ENCODE data around the gene UNC13C. TPM values are rescaled to one million over a fixed set of nuclear protein-coding genes. Genes with fewer than 3 reads are reported as not detected.

UNC13C gene
- total RNA-seq, 1 donor from 2014 or later = not detected

DNA sequence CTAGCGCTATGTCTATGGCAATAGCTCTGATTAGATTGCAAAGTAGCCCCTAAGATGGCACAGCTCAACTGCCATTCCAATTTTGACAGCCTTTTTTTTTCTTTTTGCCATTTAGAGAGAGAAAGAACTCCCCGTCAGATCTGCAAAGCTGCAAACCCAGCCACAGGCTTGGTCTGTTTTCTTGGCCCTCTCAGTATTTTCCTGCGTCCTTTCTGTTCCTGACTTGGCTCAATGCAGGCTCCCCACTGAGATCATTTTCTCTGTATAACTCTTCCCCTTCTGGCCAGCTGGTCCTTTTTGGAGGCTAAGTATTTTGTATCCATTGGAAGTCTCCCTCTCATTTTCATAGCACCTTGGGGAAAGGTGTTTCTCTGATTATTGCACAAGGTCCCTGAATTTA lies 386.7 kb downstream of the UNC13C start:
- Mint-ChIP-seq H3K27ac (ENCODE audit: unreplicated experiment) (no peak overlapping the region), H3K4me3 (ENCODE audit: unreplicated experiment) (no peak overlapping the region), H3K36me3 (ENCODE audit: unreplicated experiment) (no peaks in the 10 kb centered on the region), H3K4me1 (ENCODE audit: unreplicated experiment) (no peaks in the 10 kb centered on the region), H3K9me3 (ENCODE audit: unreplicated experiment) (peaks cover 21% of the 10 kb centered on the region), H3K27me3 (ENCODE audit: unreplicated experiment) (no peaks in the 10 kb centered on the region)
- no peak for DNase-seq (ENCODE audit: extremely low spot score, unreplicated experiment)
- no peak for TF ChIP-seq CTCF (IDR thresholded peaks at IDR 0.05)

DNA sequence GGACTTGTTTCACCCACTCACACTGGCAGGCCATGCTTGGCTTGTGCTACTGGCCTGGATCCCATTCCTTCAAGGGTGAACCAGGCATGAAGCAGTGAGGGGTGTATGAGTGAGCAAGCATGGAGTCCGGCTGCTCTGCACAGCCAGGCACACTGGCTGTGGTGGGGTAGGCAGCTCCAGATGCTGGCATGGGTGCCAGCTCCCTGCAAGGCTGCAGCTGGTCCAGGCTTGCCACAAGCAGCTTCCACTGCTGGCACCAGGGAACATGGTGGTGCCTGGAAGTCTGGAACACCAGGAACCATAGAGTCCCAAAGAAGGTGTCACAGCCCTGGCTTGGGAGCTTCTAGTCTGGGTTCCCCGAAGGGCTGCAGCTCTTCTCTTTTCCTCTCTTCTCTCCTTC lies 395.1 kb downstream of the UNC13C start:
- Mint-ChIP-seq H3K36me3 (ENCODE audit: unreplicated experiment) (no peaks in the 10 kb centered on the region), H3K27me3 (ENCODE audit: unreplicated experiment) (no peaks in the 10 kb centered on the region), H3K4me3 (ENCODE audit: unreplicated experiment) (no peak overlapping the region), H3K27ac (ENCODE audit: unreplicated experiment) (no peak overlapping the region), H3K4me1 (ENCODE audit: unreplicated experiment) (no peaks in the 10 kb centered on the region), H3K9me3 (ENCODE audit: unreplicated experiment) (peaks cover 3% of the 10 kb centered on the region)
- TF ChIP-seq CTCF (IDR thresholded peaks at IDR 0.05) = no peak
- DNase-seq (ENCODE audit: extremely low spot score, unreplicated experiment) = no peak

DNA sequence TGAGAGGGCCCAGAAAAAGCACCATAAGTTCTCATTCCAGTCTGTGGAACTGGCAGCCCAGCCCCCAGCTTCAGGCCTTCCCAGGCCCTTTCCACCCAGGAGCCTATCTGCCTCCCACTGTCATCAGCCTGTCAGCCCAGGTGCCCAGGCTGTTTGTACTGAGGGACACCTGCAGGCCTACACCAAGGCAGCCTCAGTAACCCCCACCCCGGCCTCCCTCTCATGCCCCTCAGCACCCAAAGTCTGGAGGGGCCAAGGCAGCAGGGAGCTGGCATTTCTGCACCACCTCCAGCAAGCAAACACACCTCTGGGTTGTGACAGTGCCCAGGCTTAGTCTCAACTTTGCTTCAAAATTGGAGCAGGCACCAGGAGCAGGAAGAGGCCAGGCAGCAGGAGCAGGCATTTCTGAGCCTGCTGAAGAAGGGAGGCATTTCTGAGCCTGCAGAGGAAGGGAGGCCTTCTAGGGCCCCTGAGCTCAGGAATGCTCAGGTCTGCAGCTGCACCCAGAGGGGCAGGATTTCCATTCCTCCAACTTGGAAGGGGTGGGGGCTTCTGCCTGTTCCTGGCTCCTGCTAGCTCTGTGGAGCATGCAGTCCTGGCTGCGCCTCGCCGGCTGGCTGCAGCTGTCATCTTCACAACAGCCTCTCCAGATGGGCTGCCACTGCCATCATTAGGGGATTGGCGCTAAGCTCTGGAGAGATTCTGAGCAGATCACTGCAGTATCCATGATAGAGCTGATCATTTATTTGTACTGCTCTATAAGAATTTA lies 396.1 kb downstream of the UNC13C start:
- no peaks in the 10 kb centered on the region for H3K9me3 Mint-ChIP-seq (ENCODE audit: unreplicated experiment)
- no peaks in the 10 kb centered on the region for H3K36me3 Mint-ChIP-seq (ENCODE audit: unreplicated experiment)
- no peaks in the 10 kb centered on the region for H3K4me1 Mint-ChIP-seq (ENCODE audit: unreplicated experiment)
- no peak for DNase-seq (ENCODE audit: extremely low spot score, unreplicated experiment)
- no peak for TF ChIP-seq CTCF (IDR thresholded peaks at IDR 0.05)
- no peak overlapping the region for H3K27ac Mint-ChIP-seq (ENCODE audit: unreplicated experiment)
- no peaks in the 10 kb centered on the region for H3K27me3 Mint-ChIP-seq (ENCODE audit: unreplicated experiment)
- H3K4me3 Mint-ChIP-seq (ENCODE audit: unreplicated experiment) = no peak overlapping the region

DNA sequence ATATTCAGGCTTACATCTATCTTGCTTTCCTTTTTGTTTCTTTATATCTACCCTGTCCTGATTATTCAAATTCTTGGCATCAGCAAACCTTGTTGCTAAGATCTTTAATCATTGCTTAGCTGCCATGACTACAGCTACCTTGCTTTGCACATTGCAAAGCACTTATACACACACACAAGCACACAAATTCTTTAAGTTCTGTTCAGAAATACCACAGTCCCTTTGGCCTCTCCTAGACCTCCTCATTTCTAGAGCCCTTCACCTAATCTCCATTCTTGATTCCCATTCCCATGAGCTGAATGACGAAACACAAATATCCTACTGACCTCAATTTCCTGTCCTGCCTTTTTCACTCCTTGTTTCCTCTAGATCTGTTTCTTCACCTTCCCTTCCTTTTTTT lies 409.6 kb downstream of the UNC13C start:
- no peak overlapping the region for H3K4me3 Mint-ChIP-seq (ENCODE audit: unreplicated experiment)
- no peaks in the 10 kb centered on the region for H3K4me1 Mint-ChIP-seq (ENCODE audit: unreplicated experiment)
- H3K36me3 Mint-ChIP-seq (ENCODE audit: unreplicated experiment) = no peaks in the 10 kb centered on the region
- no peak for TF ChIP-seq CTCF (IDR thresholded peaks at IDR 0.05)
- H3K9me3 Mint-ChIP-seq (ENCODE audit: unreplicated experiment) = peaks cover 14% of the 10 kb centered on the region
- DNase-seq (ENCODE audit: extremely low spot score, unreplicated experiment) = no peak
- no peak overlapping the region for H3K27ac Mint-ChIP-seq (ENCODE audit: unreplicated experiment)
- no peaks in the 10 kb centered on the region for H3K27me3 Mint-ChIP-seq (ENCODE audit: unreplicated experiment)

GRCh38 chr15:54388746-54389145 lies 410.5 kb downstream of the UNC13C start:
- no peak for TF ChIP-seq CTCF (IDR thresholded peaks at IDR 0.05)
- DNase-seq (ENCODE audit: extremely low spot score, unreplicated experiment) = no peak
- H3K27ac Mint-ChIP-seq (ENCODE audit: unreplicated experiment) = no peak overlapping the region
- H3K36me3 Mint-ChIP-seq (ENCODE audit: unreplicated experiment) = no peaks in the 10 kb centered on the region
- peaks cover 11% of the 10 kb centered on the region for H3K9me3 Mint-ChIP-seq (ENCODE audit: unreplicated experiment)
- no peaks in the 10 kb centered on the region for H3K27me3 Mint-ChIP-seq (ENCODE audit: unreplicated experiment)
- H3K4me3 Mint-ChIP-seq (ENCODE audit: unreplicated experiment) = no peak overlapping the region
- no peaks in the 10 kb centered on the region for H3K4me1 Mint-ChIP-seq (ENCODE audit: unreplicated experiment)

All from osteocyte (in vitro differentiated cells).